IPS-18a (cell line): ENCODE results near the gene SMAD3.

Source experiments
- H3K27ac ChIP-seq: one replicate; pipeline ENCODE4 v1.5.1; 2013; ENCODE audit warnings: low read length
- H3K27me3 ChIP-seq: one replicate; pipeline ENCODE4 v1.6.1; 2013; ENCODE audit warnings: mild to moderate bottlenecking, low read length; ENCODE audit not compliant: control insufficient read depth, insufficient read depth
- H3K36me3 ChIP-seq: one replicate; pipeline ENCODE4 v1.6.1; 2013; ENCODE audit warnings: low read depth, low read length; ENCODE audit not compliant: control insufficient read depth
- H3K4me1 ChIP-seq: one replicate; pipeline ENCODE4 v1.6.1; 2013; ENCODE audit warnings: low read depth, low read length; ENCODE audit not compliant: control insufficient read depth
- H3K4me3 ChIP-seq: one replicate; pipeline ENCODE4 v1.5.1; 2013; ENCODE audit warnings: low read length
- H3K9ac ChIP-seq: one replicate; pipeline ENCODE4 v1.6.1; 2013; ENCODE audit warnings: mild to moderate bottlenecking, low read length, moderate library complexity
- H3K9me3 ChIP-seq: one replicate; pipeline ENCODE4 v1.6.1; 2013; ENCODE audit warnings: low read depth, low read length; ENCODE audit not compliant: control insufficient read depth

SMAD3 gene

GRCh38 chr15:67077641-67078215, 12.3 kb downstream of the SMAD3 start:
- Histone ChIP-seq H3K9me3 (no peaks in the 10 kb centered on the region), H3K4me3 (no peak overlapping the region), H3K27me3 (no peaks in the 10 kb centered on the region), H3K27ac (no peak overlapping the region), H3K4me1 (peaks cover 19% of the 10 kb centered on the region), H3K36me3 (no peaks in the 10 kb centered on the region), H3K9ac (no peak overlapping the region)

- H3K9ac ChIP-seq, result no peak overlapping the region
- no peaks in the 10 kb centered on the region for H3K36me3 ChIP-seq
- H3K27ac ChIP-seq, result no peak overlapping the region
- no peak overlapping the region for H3K4me3 ChIP-seq
- H3K27me3 ChIP-seq, result no peaks in the 10 kb centered on the region
- H3K9me3 ChIP-seq, result no peaks in the 10 kb centered on the region
- H3K4me1 ChIP-seq, result peaks cover 15% of the 10 kb centered on the region
Observed at GRCh38 chr15:67079361-67079760, 14.0 kb downstream of the SMAD3 start.

- Histone ChIP-seq H3K4me1 (peaks cover 15% of the 10 kb centered on the region), H3K27me3 (no peaks in the 10 kb centered on the region), H3K9me3 (no peaks in the 10 kb centered on the region), H3K27ac (no peak overlapping the region), H3K4me3 (no peak overlapping the region), H3K36me3 (no peaks in the 10 kb centered on the region), H3K9ac (no peak overlapping the region)
Observed at GRCh38 chr15:67080118-67080899, 14.9 kb downstream of the SMAD3 start.

GRCh38 chr15:67080900-67081431, 15.6 kb downstream of the SMAD3 start:
- Histone ChIP-seq H3K4me3 (no peak overlapping the region), H3K27me3 (no peaks in the 10 kb centered on the region), H3K36me3 (no peaks in the 10 kb centered on the region), H3K9me3 (no peaks in the 10 kb centered on the region), H3K4me1 (peaks cover 18% of the 10 kb centered on the region), H3K9ac (no peak overlapping the region), H3K27ac (no peak overlapping the region)

- Histone ChIP-seq H3K9ac (no peak overlapping the region), H3K27me3 (no peaks in the 10 kb centered on the region), H3K36me3 (no peaks in the 10 kb centered on the region), H3K4me3 (no peak overlapping the region), H3K4me1 (peaks cover 21% of the 10 kb centered on the region), H3K9me3 (no peaks in the 10 kb centered on the region), H3K27ac (no peak overlapping the region)
Observed at GRCh38 chr15:67082007-67082536, 16.7 kb downstream of the SMAD3 start.

GRCh38 chr15:67083135-67083762, 17.8 kb downstream of the SMAD3 start:
- H3K9me3 ChIP-seq, result no peaks in the 10 kb centered on the region
- H3K27ac ChIP-seq, result no peak overlapping the region
- no peaks in the 10 kb centered on the region for H3K36me3 ChIP-seq
- no peaks in the 10 kb centered on the region for H3K27me3 ChIP-seq
- peaks cover 21% of the 10 kb centered on the region for H3K4me1 ChIP-seq
- no peak overlapping the region for H3K9ac ChIP-seq
- no peak overlapping the region for H3K4me3 ChIP-seq

GRCh38 chr15:67084561-67084960, 19.2 kb downstream of the SMAD3 start:
- H3K9me3 ChIP-seq, result no peaks in the 10 kb centered on the region
- H3K27me3 ChIP-seq, result no peaks in the 10 kb centered on the region
- no peaks in the 10 kb centered on the region for H3K36me3 ChIP-seq
- H3K4me1 ChIP-seq, result peaks cover 20% of the 10 kb centered on the region
- no peak overlapping the region for H3K27ac ChIP-seq
- H3K9ac ChIP-seq, result no peak overlapping the region
- H3K4me3 ChIP-seq, result no peak overlapping the region

GRCh38 chr15:67085237-67085817, 19.9 kb downstream of the SMAD3 start:
- no peak overlapping the region for H3K27ac ChIP-seq
- H3K9ac ChIP-seq, result no peak overlapping the region
- H3K36me3 ChIP-seq, result no peaks in the 10 kb centered on the region
- H3K4me1 ChIP-seq, result peaks cover 22% of the 10 kb centered on the region
- H3K27me3 ChIP-seq, result no peaks in the 10 kb centered on the region
- no peak overlapping the region for H3K4me3 ChIP-seq
- H3K9me3 ChIP-seq, result no peaks in the 10 kb centered on the region

- H3K4me3 ChIP-seq, result no peak overlapping the region
- H3K4me1 ChIP-seq, result peaks cover 29% of the 10 kb centered on the region
- H3K9ac ChIP-seq, result no peak overlapping the region
- H3K27ac ChIP-seq, result no peak overlapping the region
- no peaks in the 10 kb centered on the region for H3K27me3 ChIP-seq
- H3K36me3 ChIP-seq, result no peaks in the 10 kb centered on the region
- H3K9me3 ChIP-seq, result no peaks in the 10 kb centered on the region
Observed at GRCh38 chr15:67085818-67086636, 20.6 kb downstream of the SMAD3 start.

- no peak overlapping the region for H3K9ac ChIP-seq
- no peak overlapping the region for H3K4me3 ChIP-seq
- H3K36me3 ChIP-seq, result no peaks in the 10 kb centered on the region
- no peak overlapping the region for H3K27ac ChIP-seq
- peaks cover 34% of the 10 kb centered on the region for H3K4me1 ChIP-seq
- no peaks in the 10 kb centered on the region for H3K27me3 ChIP-seq
- no peaks in the 10 kb centered on the region for H3K9me3 ChIP-seq
Observed at GRCh38 chr15:67086637-67086914, 21.2 kb downstream of the SMAD3 start.
